ENCODE results near the gene APLP2.

DNA sequence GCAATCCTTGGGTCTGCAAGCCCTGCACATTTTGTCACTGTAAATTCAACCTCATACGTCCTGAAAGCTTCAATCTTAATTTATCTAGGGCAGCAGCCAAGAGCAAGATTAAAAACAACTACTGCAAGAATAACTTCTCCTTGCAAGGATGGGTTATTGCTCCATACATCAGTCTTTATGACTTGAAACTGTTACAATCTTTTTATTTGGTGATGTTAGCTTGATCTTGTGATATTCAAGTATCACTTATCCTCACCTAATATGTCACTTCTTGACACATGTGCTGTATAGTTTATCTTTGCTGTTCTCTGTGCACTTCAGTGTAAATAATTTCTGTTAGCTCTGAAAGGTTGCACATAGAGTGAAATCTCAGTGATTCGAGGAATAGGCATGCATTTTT is 14.7 kb upstream of the APLP2 start:
- TF ChIP-seq CTCF (IDR thresholded peaks at IDR 0.05; ENCODE audit: borderline replicate concordance, extremely low read depth, low read length, poor library complexity, severe bottlenecking) (no peak), EZH2 (IDR thresholded peaks at IDR 0.05; ENCODE audit: borderline replicate concordance, low read depth, low read length, severe bottlenecking) (no peak)

Data from DND-41 (cell line).